ENCODE data around the gene ADAP1. TPM values are rescaled to one million over a fixed set of nuclear protein-coding genes. Genes with fewer than 3 reads are reported as not detected.

Gene ADAP1
- total RNA-seq, 1 experiment from 2014 or later: 3.1 TPM

- Histone ChIP-seq H3K27me3 (ENCODE audit: control insufficient read depth, insufficient read depth, low read length) (no peaks in the 10 kb centered on the region; the same call in 1 of the 2 replicates), H3K27ac (ENCODE audit: low read length) (no peak overlapping the region), H3K4me1 (ENCODE audit: control insufficient read depth, insufficient read depth, low read length) (peaks cover 14% of the 10 kb centered on the region), H3K4me3 (ENCODE audit: low read depth in 2 of 2, low read length in 2 of 2) (no peak overlapping the region), H3K9me3 (ENCODE audit: control insufficient read depth, insufficient read depth, low read depth, low read length) (no peaks in the 10 kb centered on the region), H3K36me3 (ENCODE audit: control insufficient read depth, insufficient read depth, low read length) (no peaks in the 10 kb centered on the region)
- BruUV-seq (replicated peaks): no TSS peak
- no peak for DNase-seq (ENCODE audit: low read depth, low spot score)
- no peak for TF ChIP-seq SIN3A (IDR thresholded peaks at IDR 0.05; ENCODE audit: borderline replicate concordance, insufficient read depth, low read depth, low read length)
- no peak for TF ChIP-seq REST (IDR thresholded peaks at IDR 0.05; ENCODE audit: insufficient read depth in 1 of 2, low read depth in 2 of 2, low read length in 1 of 2)
- no peak for TF ChIP-seq CTCF (IDR thresholded peaks at IDR 0.05)
- no peak for TF ChIP-seq POLR2AphosphoS5 (IDR thresholded peaks at IDR 0.05; ENCODE audit: low read depth, low read length)
- no peak for TF ChIP-seq TCF7L2 (IDR thresholded peaks at IDR 0.05; ENCODE audit: low read depth, low read length)
- no peak for ATAC-seq
- ChIA-PET POLR2A (no interaction called here), CTCF (no interaction called here)
- intact Hi-C loops (cut with micrococcal nuclease; ENCODE audit: unreplicated experiment) (no loop called here), in situ Hi-C loops (cut with HindIII; ENCODE audit: low pct_unique_long_range_greater_than_20kb, low sequenced_read_pairs) (no loop called here)
Measured at GRCh38 chr7:904847-905246, 49.6 kb downstream of the ADAP1 start.

- H3K27me3 ChIP-seq (ENCODE audit: control insufficient read depth, insufficient read depth, low read length): no peaks in the 10 kb centered on the region; the same call in 1 of the 2 replicates
- no peak for ATAC-seq
- H3K27ac ChIP-seq (ENCODE audit: low read length): no peak overlapping the region
- no peak for DNase-seq (ENCODE audit: low read depth, low spot score)
- H3K36me3 ChIP-seq (ENCODE audit: control insufficient read depth, insufficient read depth, low read length): no peaks in the 10 kb centered on the region
- in situ Hi-C loops (cut with HindIII; ENCODE audit: low pct_unique_long_range_greater_than_20kb, low sequenced_read_pairs): no loop called here
- no peaks in the 10 kb centered on the region for H3K9me3 ChIP-seq (ENCODE audit: control insufficient read depth, insufficient read depth, low read depth, low read length)
- TF ChIP-seq CTCF (IDR thresholded peaks at IDR 0.05) (no peak), POLR2AphosphoS5 (IDR thresholded peaks at IDR 0.05; ENCODE audit: low read depth, low read length) (no peak), TCF7L2 (IDR thresholded peaks at IDR 0.05; ENCODE audit: low read depth, low read length) (no peak)
- ChIA-PET POLR2A (no interaction called here), CTCF (no interaction called here)
- intact Hi-C loops (cut with micrococcal nuclease; ENCODE audit: unreplicated experiment): no loop called here
- H3K4me1 ChIP-seq (ENCODE audit: control insufficient read depth, insufficient read depth, low read length): peaks cover 14% of the 10 kb centered on the region
- H3K4me3 ChIP-seq (ENCODE audit: low read depth in 2 of 2, low read length in 2 of 2): no peak overlapping the region
- no TSS peak for BruUV-seq (replicated peaks)
Measured at GRCh38 chr7:903921-904755, 50.3 kb downstream of the ADAP1 start.
